H1 (cell line): ENCODE data around the gene ZDHHC1. TPM values are rescaled to one million over a fixed set of nuclear protein-coding genes. Genes with fewer than 3 reads are reported as not detected.
A peak's percentile ranks its signal among the peaks of the same experiment; 100 is the strongest.
"Not testable (repeated sequence)": the region's sequence is repeated elsewhere in the genome, so short reads cannot be mapped to it uniquely, and the experiment has no call there.

Source experiments
- CTCF ChIA-PET: fragments of 300-600 bp; sonication (Branson Sonifier 250); formaldehyde crosslinking; loops from one replicate; lab custom pipeline; 2021; ENCODE audit not compliant: partially characterized antibody; lab: Charles Lee
- POLR2A ChIA-PET: fragments of 300-600 bp; sonication (Branson Sonifier 250); formaldehyde crosslinking; loops from one replicate; lab custom pipeline; 2021; ENCODE audit warnings: inconsistent platforms; ENCODE audit not compliant: partially characterized antibody; lab: Charles Lee
- DNase-seq, 2 experiments: peaks; one replicate each; pipeline versions ENCODE4 v3.0.0 to v3.0.0-alpha.2; 2010 to 2022; ENCODE audit warnings: low spot score in 2 of 2, low read depth in 1 of 2, mixed read lengths in 1 of 2
- FAIRE-seq: peaks from 2 replicates; lab custom pipeline; 2011; peaks lifted over from hg19 to GRCh38; lab: Jason Lieb, UNC
- H2AFZ ChIP-seq: 2 replicates; pipeline ENCODE4 v1.8.1; 2012; ENCODE audit warnings: low read length, inconsistent platforms
- H2AK5ac ChIP-seq: 2 replicates; pipeline ENCODE4 v1.6.1; 2013; ENCODE audit warnings: low read depth, low read length
- H2BK120ac ChIP-seq: replicated peaks from 2 replicates; pipeline ENCODE3; 2013; ENCODE audit warnings: low read depth, low read length, inconsistent platforms
- H2BK12ac ChIP-seq: 2 replicates; pipeline ENCODE4 v1.6.1; 2013; ENCODE audit warnings: low read depth, low read length
- H2BK15ac ChIP-seq: 2 replicates; pipeline ENCODE4 v1.6.1; 2013; ENCODE audit warnings: low read length
- H2BK20ac ChIP-seq: 2 replicates; pipeline ENCODE4 v1.6.1; 2013; ENCODE audit warnings: low read length
- H2BK5ac ChIP-seq: 2 replicates; pipeline ENCODE4 v1.6.1; 2013; ENCODE audit warnings: low read depth, low read length
- H3K14ac ChIP-seq: 2 replicates; pipeline ENCODE4 v1.6.1; 2013; ENCODE audit warnings: inconsistent platforms; ENCODE audit not compliant: insufficient read length
- H3K18ac ChIP-seq: 2 replicates; pipeline ENCODE4 v1.6.1; 2013; ENCODE audit warnings: low read length; ENCODE audit errors: extremely low read depth
- H3K23ac ChIP-seq: 2 replicates; pipeline ENCODE4 v1.6.1; 2013; ENCODE audit warnings: inconsistent platforms; ENCODE audit not compliant: insufficient read length
- H3K23me2 ChIP-seq: 2 replicates; pipeline ENCODE4 v1.6.1; 2013; ENCODE audit warnings: low read depth, low read length
- H3K27ac ChIP-seq: 2 replicates; pipeline ENCODE4 v1.6.1; 2011; ENCODE audit warnings: low read depth, low read length, inconsistent platforms
- H3K27me3 ChIP-seq, 4 experiments: replicated peaks in 1 of 4; 1 replicate in 1 of 4; 2 replicates in 3 of 4; pipeline versions ENCODE4 v1.6.1 to v1.8.1; 2011 to 2013; ENCODE audit warnings: low read length in 3 of 4, mild to moderate bottlenecking in 3 of 4, inconsistent platforms in 2 of 4, mixed read lengths in 2 of 4, moderate library complexity in 1 of 4; ENCODE audit not compliant: control insufficient read depth in 3 of 4, insufficient read depth in 3 of 4; ENCODE audit errors: extremely low read depth in 1 of 4
- H3K36me3 ChIP-seq, 4 experiments: 2 replicates each; pipeline versions ENCODE4 v1.6.1 to v1.8.1; 2011 to 2013; ENCODE audit warnings: mild to moderate bottlenecking in 4 of 4, low read length in 3 of 4, moderate library complexity in 2 of 4, control low read depth in 1 of 4, inconsistent platforms in 1 of 4; ENCODE audit not compliant: insufficient read depth in 4 of 4, control insufficient read depth in 2 of 4
- H3K4ac ChIP-seq: replicated peaks from 2 replicates; pipeline ENCODE3; 2013; ENCODE audit warnings: low read length, low read depth, mixed read lengths, inconsistent platforms; ENCODE audit not compliant: insufficient read length
- H3K4me1 ChIP-seq, 4 experiments: replicated peaks in 1 of 4; 1 replicate in 1 of 4; 2 replicates in 3 of 4; pipeline versions ENCODE4 v1.6.1 to v1.8.1; 2011 to 2013; ENCODE audit warnings: low read length in 3 of 4, inconsistent platforms in 2 of 4, mixed read lengths in 1 of 4; ENCODE audit not compliant: insufficient read depth in 4 of 4, control insufficient read depth in 3 of 4
- H3K4me2 ChIP-seq, 2 experiments: 2 replicates each; pipeline versions ENCODE4 v1.6.1 to v1.8.1; 2011 to 2013; ENCODE audit warnings: low read depth in 2 of 2, low read length in 2 of 2, control low read depth in 1 of 2, inconsistent platforms in 1 of 2, mild to moderate bottlenecking in 1 of 2; ENCODE audit not compliant: insufficient read depth in 1 of 2
- H3K4me3 ChIP-seq, 4 experiments: fragments of 200-600, 300-600 bp in 1 of 4; sonication (generic), shearing (Covaris generic), sonication (Bioruptor Twin) in 1 of 4; 2 replicates each; pipeline versions ENCODE4 v1.5.1 to v1.8.1; 2011 to 2016; ENCODE audit warnings: low read length in 4 of 4, low read depth in 3 of 4, control low read depth in 2 of 4, inconsistent platforms in 2 of 4, mild to moderate bottlenecking in 2 of 4, mixed read lengths in 1 of 4, moderate library complexity in 1 of 4; ENCODE audit not compliant: insufficient read depth in 2 of 4; ENCODE audit errors: extremely low read depth in 1 of 4
- H3K56ac ChIP-seq: replicated peaks from 2 replicates; pipeline ENCODE3; 2013; ENCODE audit warnings: low read depth, mild to moderate bottlenecking, mixed read lengths, low read length, inconsistent platforms; ENCODE audit not compliant: insufficient read length
- H3K79me1 ChIP-seq: 2 replicates; pipeline ENCODE4 v1.6.1; 2013; ENCODE audit warnings: low read depth, low read length, control low read depth
- H3K79me2 ChIP-seq, 2 experiments: 2 replicates each; pipeline versions ENCODE4 v1.6.1 to v1.8.1; 2012 to 2013; ENCODE audit warnings: low read length in 2 of 2, mild to moderate bottlenecking in 2 of 2, inconsistent platforms in 1 of 2; ENCODE audit not compliant: insufficient read depth in 2 of 2, control insufficient read depth in 1 of 2
- H3K9ac ChIP-seq, 4 experiments: replicated peaks in 1 of 4; 1 replicate in 1 of 4; 2 replicates in 3 of 4; pipeline versions ENCODE4 v1.6.1 to v1.8.1; 2011 to 2013; ENCODE audit warnings: low read depth in 3 of 4, low read length in 3 of 4, control low read depth in 2 of 4, mild to moderate bottlenecking in 2 of 4, moderate library complexity in 2 of 4, inconsistent platforms in 1 of 4; ENCODE audit errors: extremely low read depth in 1 of 4
- H3K9me3 ChIP-seq, 2 experiments: 2 replicates each; pipeline versions ENCODE4 v1.6.1 to v1.8.1; 2012 to 2013; ENCODE audit warnings: mild to moderate bottlenecking in 2 of 2, moderate library complexity in 2 of 2, control low read depth in 1 of 2, inconsistent platforms in 1 of 2, low read depth in 1 of 2, low read length in 1 of 2, mixed read lengths in 1 of 2; ENCODE audit not compliant: insufficient read depth in 2 of 2
- H4K20me1 ChIP-seq, 2 experiments: replicated peaks in 1 of 2; 2 replicates each; pipeline versions ENCODE3 to v1.8.1; 2011 to 2013; ENCODE audit warnings: inconsistent platforms in 2 of 2, low read length in 2 of 2, mild to moderate bottlenecking in 1 of 2; ENCODE audit not compliant: insufficient read depth in 2 of 2, control insufficient read depth in 1 of 2
- H4K5ac ChIP-seq: 2 replicates; pipeline ENCODE4 v1.6.1; 2013; ENCODE audit warnings: low read length, low read depth, mixed read lengths, inconsistent platforms; ENCODE audit not compliant: insufficient read length
- H4K8ac ChIP-seq: 2 replicates; pipeline ENCODE4 v1.8.0; 2013; ENCODE audit warnings: mild to moderate bottlenecking, moderate library complexity, low read length, inconsistent platforms; ENCODE audit not compliant: insufficient read depth; ENCODE audit errors: extremely low read depth
- H4K91ac ChIP-seq: replicated peaks from 2 replicates; pipeline ENCODE3; 2013; ENCODE audit warnings: low read length, mixed read lengths, inconsistent platforms; ENCODE audit not compliant: insufficient read length
- WGBS, 2 experiments: shearing (Covaris generic) in 1 of 2; methylation state at CpG; one replicate each; pipeline versions ENCODE4 v1.1.6 to v1.1.7; 2013 to 2015; ENCODE audit warnings: low lambda C conversion rate in 2 of 2, mixed read lengths in 2 of 2, inconsistent platforms in 1 of 2, low coverage in 1 of 2, missing lambda C conversion rate in 1 of 2; ENCODE audit not compliant: insufficient replicate concordance in 2 of 2, insufficient coverage in 1 of 2, insufficient read length in 1 of 2; ENCODE audit errors: extremely low coverage in 1 of 2, missing lambda C conversion rate in 1 of 2; 5-methylcytosine and 5-hydroxymethylcytosine counted together
- polyA plus RNA-seq, 7 experiments: library from polyadenylated mRNA; depleted of rRNA in 3 of 7; stranded (reverse) in 5 of 7; unstranded in 2 of 7; fragments of >200 nt in 5 of 7; fragments of 200-250 nt in 2 of 7; gene quantifications; 1 replicate in 5 of 7; 2 replicates in 1 of 7; 4 replicates in 1 of 7; pipeline versions ENCODE4 v1.2.1 to v1.2.3, GENCODE V29; 2011 to 2013; ENCODE audit warnings: missing spikeins in 2 of 7, mixed read lengths in 2 of 7
- total RNA-seq: library from RNA; stranded (reverse); fragmentation: NEBNext Ultra II Directional; extraction: Animal tissue kit (Norgen Biotek cat#: 25700); gene quantifications from 2 replicates; pipeline ENCODE4 v1.2.1, GENCODE V29; 2021

ZDHHC1 gene
- total and polyA plus RNA-seq, 2 of the 8 experiments (the other 6 are each of a cell fraction or from before 2014, with no cell fraction given), result 3.1 to 4.9 TPM

- H3K9ac ChIP-seq, H2BK120ac ChIP-seq, H3K4ac ChIP-seq, FAIRE-seq, H2BK20ac ChIP-seq, H2AK5ac ChIP-seq, H2BK15ac ChIP-seq, H3K36me3 ChIP-seq, H4K8ac ChIP-seq, H3K23ac ChIP-seq, DNase-seq, H2BK5ac ChIP-seq, H4K91ac ChIP-seq, H3K14ac ChIP-seq, H3K27ac ChIP-seq, H3K79me1 ChIP-seq, H3K79me2 ChIP-seq, H3K9me3 ChIP-seq, H4K20me1 ChIP-seq, H4K5ac ChIP-seq, H3K56ac ChIP-seq, H2AFZ ChIP-seq, H3K23me2 ChIP-seq, H3K27me3 ChIP-seq, H2BK12ac ChIP-seq, H3K18ac ChIP-seq, H3K4me1 ChIP-seq: not testable (repeated sequence)
- WGBS, 2 experiments, result 92% methylated on average over 17 of the region's 19 CpGs; no CpG with 5 or more reads in 1 of the 2 experiments
- ChIA-PET CTCF (interaction anchor here (0.9 to 32.4 kb wide), 10 partner anchors 2 to 169 kb away, joined by 3 to 476 read pairs (median 5); partner anchors contain the start of genes HSD11B2, TPPP3 and ZDHHC1), POLR2A (interaction anchor here (1.3 kb wide), 1 partner anchor 10 kb away, joined by 5 read pairs; no protein-coding TSS in a partner anchor)
- Histone ChIP-seq H3K4me3 (peak overlapping the region; percentile 40 to 66 (median 54); a peak in 6 of 8 replicates), H3K4me2 (peak overlapping the region; percentile 73 to 79)
These were observed 856 bp downstream of the ZDHHC1 start for GRCh38 chr16:67415421-67415820.
